Measurements from ENCODE around the gene LRP1. TPM values are rescaled to one million over a fixed set of nuclear protein-coding genes. Genes with fewer than 3 reads are reported as not detected.

The LRP1 gene
- total RNA-seq, 1 donor from 2014 or later = 61.0 TPM

- no peak for DNase-seq
- intact Hi-C loops (cut with micrococcal nuclease) = no loop called here
- TF ChIP-seq CTCF (IDR thresholded peaks at IDR 0.05; ENCODE audit: borderline replicate concordance) = no peak
- peak overlapping the region; percentile 17 for H3K4me3 ChIP-seq
- H3K27ac ChIP-seq (replicated peaks) = peak overlapping the region; percentile 72
- H3K9me3 ChIP-seq (replicated peaks) = no peaks in the 10 kb centered on the region
- no peaks in the 10 kb centered on the region for H3K27me3 ChIP-seq (ENCODE audit: low read depth)
- H3K36me3 ChIP-seq = peaks cover 65% of the 10 kb centered on the region
- peaks cover 70% of the 10 kb centered on the region for H3K4me1 ChIP-seq
These were observed 35.3 kb upstream of the LRP1 start for GRCh38 chr12:57092876-57093414.

GRCh38 chr12:57093415-57094207 is 34.7 kb upstream of the LRP1 start:
- Histone ChIP-seq H3K4me1 (peaks cover 66% of the 10 kb centered on the region), H3K27ac (replicated peaks) (peak overlapping the region; percentile 72), H3K27me3 (ENCODE audit: low read depth) (no peaks in the 10 kb centered on the region), H3K36me3 (peaks cover 72% of the 10 kb centered on the region), H3K4me3 (peak overlapping the region; percentile 17), H3K9me3 (replicated peaks) (no peaks in the 10 kb centered on the region)
- DNase-seq = peak; percentile 75
- intact Hi-C loops (cut with micrococcal nuclease) = no loop called here
- TF ChIP-seq CTCF (IDR thresholded peaks at IDR 0.05; ENCODE audit: borderline replicate concordance) = peak; percentile 59

GRCh38 chr12:57094208-57095160 is 33.8 kb upstream of the LRP1 start:
- Histone ChIP-seq H3K27ac (replicated peaks) (peak overlapping the region; percentile 72), H3K4me3 (no peak overlapping the region), H3K36me3 (peaks cover 81% of the 10 kb centered on the region), H3K9me3 (replicated peaks) (no peaks in the 10 kb centered on the region), H3K27me3 (ENCODE audit: low read depth) (no peaks in the 10 kb centered on the region), H3K4me1 (peaks cover 59% of the 10 kb centered on the region)
- no peak for DNase-seq
- TF ChIP-seq CTCF (IDR thresholded peaks at IDR 0.05; ENCODE audit: borderline replicate concordance) = no peak
- intact Hi-C loops (cut with micrococcal nuclease) = no loop called here

GRCh38 chr12:57095440-57095839 is 32.8 kb upstream of the LRP1 start:
- no peak for DNase-seq
- H3K9me3 ChIP-seq (replicated peaks) = no peaks in the 10 kb centered on the region
- H3K27me3 ChIP-seq (ENCODE audit: low read depth) = no peaks in the 10 kb centered on the region
- H3K36me3 ChIP-seq = peaks cover 89% of the 10 kb centered on the region
- intact Hi-C loops (cut with micrococcal nuclease) = no loop called here
- TF ChIP-seq CTCF (IDR thresholded peaks at IDR 0.05; ENCODE audit: borderline replicate concordance) = no peak
- H3K27ac ChIP-seq (replicated peaks) = no peak overlapping the region
- H3K4me3 ChIP-seq = no peak overlapping the region
- peaks cover 50% of the 10 kb centered on the region for H3K4me1 ChIP-seq

GRCh38 chr12:57096099-57096572 is 32.1 kb upstream of the LRP1 start:
- no peak for DNase-seq
- TF ChIP-seq CTCF (IDR thresholded peaks at IDR 0.05; ENCODE audit: borderline replicate concordance) = no peak
- Histone ChIP-seq H3K36me3 (peaks cover 85% of the 10 kb centered on the region), H3K9me3 (replicated peaks) (no peaks in the 10 kb centered on the region), H3K4me3 (no peak overlapping the region), H3K27ac (replicated peaks) (peak overlapping the region; percentile 16), H3K27me3 (ENCODE audit: low read depth) (no peaks in the 10 kb centered on the region), H3K4me1 (peaks cover 43% of the 10 kb centered on the region)
- intact Hi-C loops (cut with micrococcal nuclease) = no loop called here
